ENCODE results near the gene FXYD6. TPM values are rescaled to one million over a fixed set of nuclear protein-coding genes. Genes with fewer than 3 reads are reported as not detected.
A peak's percentile ranks its signal among the peaks of the same experiment; 100 is the strongest.

The FXYD6 gene
- total RNA-seq, 2 experiments from 2014 or later, result not detected

DNA sequence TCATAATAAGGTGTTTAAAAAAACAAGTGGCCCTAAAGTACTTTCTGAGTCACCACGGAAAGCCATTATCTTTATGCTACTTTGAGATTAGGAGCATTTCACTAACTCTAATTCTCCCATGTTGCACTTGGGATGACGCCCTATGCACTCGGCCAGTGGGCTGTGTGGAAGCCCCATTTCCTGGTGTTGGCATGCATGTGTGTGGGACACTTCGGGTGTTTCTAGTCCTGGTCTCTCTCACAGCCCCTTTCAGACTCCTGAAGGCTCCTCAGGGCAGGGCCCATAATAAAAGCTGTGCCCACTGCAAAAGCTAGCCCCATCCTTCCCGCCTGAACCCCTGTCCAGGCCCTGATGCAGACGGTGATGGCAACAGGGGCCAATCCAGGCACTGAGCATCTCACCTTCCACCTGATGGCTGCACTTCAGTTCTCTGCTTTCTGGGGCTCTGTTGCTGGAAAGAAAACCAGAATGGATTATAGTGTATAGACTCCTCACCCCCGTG, 37.0 kb downstream of the FXYD6 start:
- intact Hi-C loops (cut with micrococcal nuclease), result no loop called here
- no peak for DNase-seq
- Mint-ChIP-seq H3K4me3 (no peak overlapping the region), H3K4me1 (ENCODE audit: low read depth) (peaks cover 8% of the 10 kb centered on the region), H3K27ac (no peak overlapping the region), H3K27me3 (peaks cover 1% of the 10 kb centered on the region), H3K36me3 (ENCODE audit: low read depth) (no peaks in the 10 kb centered on the region), H3K9me3 (no peaks in the 10 kb centered on the region)
- TF ChIP-seq, protein P1, sequence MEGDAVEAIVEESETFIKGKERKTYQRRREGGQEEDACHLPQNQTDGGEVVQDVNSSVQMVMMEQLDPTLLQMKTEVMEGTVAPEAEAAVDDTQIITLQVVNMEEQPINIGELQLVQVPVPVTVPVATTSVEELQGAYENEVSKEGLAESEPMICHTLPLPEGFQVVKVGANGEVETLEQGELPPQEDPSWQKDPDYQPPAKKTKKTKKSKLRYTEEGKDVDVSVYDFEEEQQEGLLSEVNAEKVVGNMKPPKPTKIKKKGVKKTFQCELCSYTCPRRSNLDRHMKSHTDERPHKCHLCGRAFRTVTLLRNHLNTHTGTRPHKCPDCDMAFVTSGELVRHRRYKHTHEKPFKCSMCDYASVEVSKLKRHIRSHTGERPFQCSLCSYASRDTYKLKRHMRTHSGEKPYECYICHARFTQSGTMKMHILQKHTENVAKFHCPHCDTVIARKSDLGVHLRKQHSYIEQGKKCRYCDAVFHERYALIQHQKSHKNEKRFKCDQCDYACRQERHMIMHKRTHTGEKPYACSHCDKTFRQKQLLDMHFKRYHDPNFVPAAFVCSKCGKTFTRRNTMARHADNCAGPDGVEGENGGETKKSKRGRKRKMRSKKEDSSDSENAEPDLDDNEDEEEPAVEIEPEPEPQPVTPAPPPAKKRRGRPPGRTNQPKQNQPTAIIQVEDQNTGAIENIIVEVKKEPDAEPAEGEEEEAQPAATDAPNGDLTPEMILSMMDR (IDR thresholded peaks at IDR 0.05), result no peak
- no peak for ATAC-seq
- CTCF ChIA-PET, result interaction anchor here (0.9 to 10.2 kb wide), 2 partner anchors 10 to 105 kb away, joined by 3 to 205 read pairs; no protein-coding TSS in a partner anchor
- POLR2A ChIA-PET, result no interaction called here

GRCh38 chr11:117838901-117839300, 37.6 kb downstream of the FXYD6 start:
- H3K4me3 Mint-ChIP-seq, result no peak overlapping the region
- peaks cover 8% of the 10 kb centered on the region for H3K4me1 Mint-ChIP-seq (ENCODE audit: low read depth)
- DNase-seq, result no peak
- no peak overlapping the region for H3K27ac Mint-ChIP-seq
- ATAC-seq, result no peak
- no peaks in the 10 kb centered on the region for H3K9me3 Mint-ChIP-seq
- TF ChIP-seq, protein P1 (IDR thresholded peaks at IDR 0.05), result no peak
- CTCF ChIA-PET, result interaction anchor here (0.9 to 10.2 kb wide), 2 partner anchors 11 to 106 kb away, joined by 3 to 205 read pairs; no protein-coding TSS in a partner anchor
- no peaks in the 10 kb centered on the region for H3K36me3 Mint-ChIP-seq (ENCODE audit: low read depth)
- H3K27me3 Mint-ChIP-seq, result peaks cover 1% of the 10 kb centered on the region
- POLR2A ChIA-PET, result no interaction called here
- intact Hi-C loops (cut with micrococcal nuclease), result no loop called here

DNA sequence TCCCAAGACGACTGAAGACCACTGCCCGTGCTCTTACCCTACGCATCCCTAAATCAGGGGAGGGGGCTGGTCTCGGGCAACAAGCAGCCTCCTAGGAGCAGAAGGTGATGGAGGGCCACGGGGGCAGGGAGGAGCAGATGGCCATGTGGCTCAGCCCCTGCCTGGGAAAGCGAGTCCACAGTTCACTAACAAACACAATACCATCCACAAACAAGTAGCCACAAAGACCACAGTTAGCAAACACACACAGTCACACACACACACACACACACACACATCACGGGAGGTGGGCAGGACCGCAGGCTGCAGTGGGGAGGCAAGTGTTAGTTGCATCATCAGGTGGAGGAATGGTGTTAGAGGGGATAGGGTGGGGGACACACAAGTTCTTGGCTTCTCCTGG, 38.7 kb downstream of the FXYD6 start:
- Mint-ChIP-seq H3K4me1 (ENCODE audit: low read depth) (peaks cover 8% of the 10 kb centered on the region), H3K9me3 (no peaks in the 10 kb centered on the region), H3K4me3 (no peak overlapping the region), H3K27ac (no peak overlapping the region), H3K36me3 (ENCODE audit: low read depth) (no peaks in the 10 kb centered on the region), H3K27me3 (peaks cover 1% of the 10 kb centered on the region)
- POLR2A ChIA-PET, result no interaction called here
- ATAC-seq (peak; percentile 37), DNase-seq (no peak)
- intact Hi-C loops (cut with micrococcal nuclease), result no loop called here
- TF ChIP-seq, protein P1 (IDR thresholded peaks at IDR 0.05), result no peak
- CTCF ChIA-PET, result interaction anchor here (1.2 to 10.2 kb wide), 2 partner anchors 107 to 216 kb away, joined by 3 to 205 read pairs; no protein-coding TSS in a partner anchor

GRCh38 chr11:117837070-117837776, 39.2 kb downstream of the FXYD6 start:
- intact Hi-C loops (cut with micrococcal nuclease), result no loop called here
- Mint-ChIP-seq H3K9me3 (no peaks in the 10 kb centered on the region), H3K27ac (no peak overlapping the region), H3K27me3 (peaks cover 1% of the 10 kb centered on the region), H3K36me3 (ENCODE audit: low read depth) (no peaks in the 10 kb centered on the region), H3K4me3 (no peak overlapping the region), H3K4me1 (ENCODE audit: low read depth) (peaks cover 7% of the 10 kb centered on the region)
- ATAC-seq (no peak), DNase-seq (no peak)
- ChIA-PET CTCF (interaction anchor here (1.2 to 10.2 kb wide), 3 partner anchors 7 to 216 kb away, joined by 3 to 205 read pairs (median 29); no protein-coding TSS in a partner anchor), POLR2A (no interaction called here)
- TF ChIP-seq, protein P1 (IDR thresholded peaks at IDR 0.05), result no peak

Data from activated CD8-positive, alpha-beta T cell treated with anti-CD3 and anti-CD28 coated beads for 36 hours (primary cell).